ENCODE results near the gene DUOXA1.

DNA sequence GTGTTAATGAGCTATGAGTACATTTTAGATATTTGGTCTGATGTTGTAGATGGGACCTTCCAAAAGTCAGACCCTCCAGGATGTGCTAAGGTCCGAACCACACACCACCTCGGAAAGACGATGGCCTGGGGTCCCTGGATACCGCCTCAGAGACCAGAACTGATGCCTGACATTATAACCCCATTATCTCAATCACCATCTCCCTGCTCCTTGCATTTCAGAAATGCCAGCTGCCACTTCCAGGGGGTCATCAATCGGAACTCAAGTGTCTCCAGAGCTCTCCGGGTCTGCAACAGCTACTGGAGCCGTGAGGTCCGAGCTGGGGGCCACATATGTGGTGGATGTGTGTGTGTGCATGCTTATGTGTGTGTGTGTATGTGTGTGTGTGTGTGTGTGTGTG lies 8.0 kb upstream of the DUOXA1 start:
- TF ChIP-seq, protein P1, sequence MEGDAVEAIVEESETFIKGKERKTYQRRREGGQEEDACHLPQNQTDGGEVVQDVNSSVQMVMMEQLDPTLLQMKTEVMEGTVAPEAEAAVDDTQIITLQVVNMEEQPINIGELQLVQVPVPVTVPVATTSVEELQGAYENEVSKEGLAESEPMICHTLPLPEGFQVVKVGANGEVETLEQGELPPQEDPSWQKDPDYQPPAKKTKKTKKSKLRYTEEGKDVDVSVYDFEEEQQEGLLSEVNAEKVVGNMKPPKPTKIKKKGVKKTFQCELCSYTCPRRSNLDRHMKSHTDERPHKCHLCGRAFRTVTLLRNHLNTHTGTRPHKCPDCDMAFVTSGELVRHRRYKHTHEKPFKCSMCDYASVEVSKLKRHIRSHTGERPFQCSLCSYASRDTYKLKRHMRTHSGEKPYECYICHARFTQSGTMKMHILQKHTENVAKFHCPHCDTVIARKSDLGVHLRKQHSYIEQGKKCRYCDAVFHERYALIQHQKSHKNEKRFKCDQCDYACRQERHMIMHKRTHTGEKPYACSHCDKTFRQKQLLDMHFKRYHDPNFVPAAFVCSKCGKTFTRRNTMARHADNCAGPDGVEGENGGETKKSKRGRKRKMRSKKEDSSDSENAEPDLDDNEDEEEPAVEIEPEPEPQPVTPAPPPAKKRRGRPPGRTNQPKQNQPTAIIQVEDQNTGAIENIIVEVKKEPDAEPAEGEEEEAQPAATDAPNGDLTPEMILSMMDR (IDR thresholded peaks at IDR 0.05; ENCODE audit: insufficient read depth, low read length), result no peak
- TF ChIP-seq POLR2AphosphoS5 (IDR thresholded peaks at IDR 0.05; ENCODE audit: low read depth), result no peak
- TF ChIP-seq, protein P2, sequence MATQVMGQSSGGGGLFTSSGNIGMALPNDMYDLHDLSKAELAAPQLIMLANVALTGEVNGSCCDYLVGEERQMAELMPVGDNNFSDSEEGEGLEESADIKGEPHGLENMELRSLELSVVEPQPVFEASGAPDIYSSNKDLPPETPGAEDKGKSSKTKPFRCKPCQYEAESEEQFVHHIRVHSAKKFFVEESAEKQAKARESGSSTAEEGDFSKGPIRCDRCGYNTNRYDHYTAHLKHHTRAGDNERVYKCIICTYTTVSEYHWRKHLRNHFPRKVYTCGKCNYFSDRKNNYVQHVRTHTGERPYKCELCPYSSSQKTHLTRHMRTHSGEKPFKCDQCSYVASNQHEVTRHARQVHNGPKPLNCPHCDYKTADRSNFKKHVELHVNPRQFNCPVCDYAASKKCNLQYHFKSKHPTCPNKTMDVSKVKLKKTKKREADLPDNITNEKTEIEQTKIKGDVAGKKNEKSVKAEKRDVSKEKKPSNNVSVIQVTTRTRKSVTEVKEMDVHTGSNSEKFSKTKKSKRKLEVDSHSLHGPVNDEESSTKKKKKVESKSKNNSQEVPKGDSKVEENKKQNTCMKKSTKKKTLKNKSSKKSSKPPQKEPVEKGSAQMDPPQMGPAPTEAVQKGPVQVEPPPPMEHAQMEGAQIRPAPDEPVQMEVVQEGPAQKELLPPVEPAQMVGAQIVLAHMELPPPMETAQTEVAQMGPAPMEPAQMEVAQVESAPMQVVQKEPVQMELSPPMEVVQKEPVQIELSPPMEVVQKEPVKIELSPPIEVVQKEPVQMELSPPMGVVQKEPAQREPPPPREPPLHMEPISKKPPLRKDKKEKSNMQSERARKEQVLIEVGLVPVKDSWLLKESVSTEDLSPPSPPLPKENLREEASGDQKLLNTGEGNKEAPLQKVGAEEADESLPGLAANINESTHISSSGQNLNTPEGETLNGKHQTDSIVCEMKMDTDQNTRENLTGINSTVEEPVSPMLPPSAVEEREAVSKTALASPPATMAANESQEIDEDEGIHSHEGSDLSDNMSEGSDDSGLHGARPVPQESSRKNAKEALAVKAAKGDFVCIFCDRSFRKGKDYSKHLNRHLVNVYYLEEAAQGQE (IDR thresholded peaks at IDR 0.05; ENCODE audit: insufficient replicate concordance, low read depth), result no peak
